ENCODE measurements around the gene ZNF768.

The ZNF768 gene

DNA sequence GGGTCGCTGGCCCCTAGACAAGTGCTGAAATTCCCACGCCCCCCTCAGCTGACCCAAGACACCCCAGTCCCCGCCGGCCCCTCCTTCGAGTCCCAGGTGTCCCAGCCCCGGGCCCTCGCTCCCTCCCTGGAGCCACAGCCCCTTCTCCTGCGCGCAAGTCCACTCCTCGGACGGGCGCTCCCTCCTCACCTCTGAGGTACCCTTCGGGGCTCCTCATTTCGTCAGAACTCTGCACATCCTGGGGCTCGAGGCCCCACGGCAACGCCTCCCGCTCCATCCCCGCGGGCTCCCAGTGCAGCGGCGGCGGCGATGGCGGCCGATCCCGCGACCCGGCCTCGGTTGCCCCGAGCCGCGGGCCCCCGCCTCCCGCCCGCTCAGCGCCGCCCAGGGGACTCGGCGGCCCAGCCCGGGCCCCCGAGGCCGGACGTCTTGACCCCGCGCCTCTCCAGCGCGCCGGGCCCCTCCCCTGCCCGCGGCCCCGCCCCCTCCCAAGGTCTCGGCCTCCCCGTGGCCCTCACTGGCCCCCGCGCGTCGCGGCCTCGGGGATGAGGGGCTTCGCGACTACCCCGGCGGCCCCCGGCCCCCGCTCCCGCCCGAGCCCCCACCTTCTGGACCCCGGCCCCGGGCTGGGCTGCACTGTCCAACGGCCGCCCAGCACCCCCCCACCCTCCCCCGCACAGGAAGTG lies at the start of gene ZNF768:
Gene ZNF768 (minus strand): TSS at position 430 of the 686 bp plus-strand sequence. CDS start 153 bp downstream, at position 277.
- DNase-seq: no peak

DNA sequence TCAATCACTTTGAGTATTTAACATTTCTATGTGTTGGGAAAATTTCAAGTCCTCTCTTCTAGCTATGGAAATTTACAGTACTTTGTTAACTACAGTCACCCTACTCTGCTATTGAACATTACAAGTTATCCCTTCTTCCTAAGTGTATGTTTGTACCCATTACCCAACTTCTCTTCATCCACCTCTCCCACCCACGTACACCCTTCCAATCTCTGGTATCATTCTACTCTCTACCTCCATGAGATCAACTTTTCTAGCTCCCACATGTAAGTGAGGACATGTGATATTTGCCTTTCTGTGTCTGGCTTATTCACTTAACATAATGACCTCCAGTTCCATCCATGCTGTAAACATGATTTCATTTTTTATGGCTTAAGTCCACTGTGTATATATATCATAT lies 48.3 kb upstream of the ZNF768 start:
- no peak for DNase-seq

DNA sequence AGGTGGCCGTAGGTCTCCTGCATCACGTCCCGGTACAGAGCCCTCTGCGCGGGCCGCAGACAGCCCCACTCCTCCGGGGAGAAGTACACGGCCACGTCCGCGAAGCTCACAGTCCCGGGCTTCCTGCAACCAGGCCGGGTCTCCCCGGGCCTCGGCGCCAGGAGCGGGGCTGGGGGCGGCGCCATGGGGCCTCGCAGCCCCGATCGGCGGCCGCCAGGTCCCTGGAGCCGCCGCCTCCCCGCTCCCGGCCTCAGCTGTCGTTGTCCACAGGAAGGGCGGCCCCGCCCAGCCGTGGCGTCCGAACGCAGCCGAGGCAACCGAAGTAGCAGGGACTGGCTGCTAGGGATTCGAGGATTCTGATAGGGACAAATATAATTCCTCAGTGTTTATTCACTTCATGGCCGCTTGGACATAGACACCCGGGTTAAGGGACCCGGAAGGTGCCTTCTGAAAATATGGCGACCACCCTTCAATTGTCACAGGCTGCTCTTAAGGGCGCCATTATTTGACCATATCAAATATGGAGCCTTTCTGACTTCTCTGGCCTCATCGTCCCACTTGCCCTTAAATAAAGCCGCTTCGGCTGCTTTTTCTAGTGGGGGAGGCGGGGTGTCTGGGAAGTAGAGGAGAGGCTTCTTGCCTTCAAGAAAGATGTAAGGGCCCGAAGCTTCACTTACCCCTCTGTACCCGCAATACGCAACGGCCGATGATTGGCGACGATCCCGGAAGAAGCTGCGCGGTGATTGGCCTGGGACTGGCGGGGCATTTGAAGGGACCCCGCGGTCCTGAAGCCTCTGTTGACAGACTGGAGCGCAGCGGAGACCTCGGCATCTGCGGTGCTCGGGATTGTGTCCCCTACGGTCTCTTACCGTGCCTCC lies 45.3 kb upstream of the ZNF768 start, which contains the start of gene ZNF688:
Gene ZNF688 (minus strand): TSS at position 270 of the 878 bp plus-strand sequence. CDS start 85 bp downstream, at position 185.
- DNase-seq: peak; percentile 86

- DNase-seq: no peak
These were observed 44.5 kb upstream of the ZNF768 start for GRCh38 chr16:30570636-30571444.

DNA sequence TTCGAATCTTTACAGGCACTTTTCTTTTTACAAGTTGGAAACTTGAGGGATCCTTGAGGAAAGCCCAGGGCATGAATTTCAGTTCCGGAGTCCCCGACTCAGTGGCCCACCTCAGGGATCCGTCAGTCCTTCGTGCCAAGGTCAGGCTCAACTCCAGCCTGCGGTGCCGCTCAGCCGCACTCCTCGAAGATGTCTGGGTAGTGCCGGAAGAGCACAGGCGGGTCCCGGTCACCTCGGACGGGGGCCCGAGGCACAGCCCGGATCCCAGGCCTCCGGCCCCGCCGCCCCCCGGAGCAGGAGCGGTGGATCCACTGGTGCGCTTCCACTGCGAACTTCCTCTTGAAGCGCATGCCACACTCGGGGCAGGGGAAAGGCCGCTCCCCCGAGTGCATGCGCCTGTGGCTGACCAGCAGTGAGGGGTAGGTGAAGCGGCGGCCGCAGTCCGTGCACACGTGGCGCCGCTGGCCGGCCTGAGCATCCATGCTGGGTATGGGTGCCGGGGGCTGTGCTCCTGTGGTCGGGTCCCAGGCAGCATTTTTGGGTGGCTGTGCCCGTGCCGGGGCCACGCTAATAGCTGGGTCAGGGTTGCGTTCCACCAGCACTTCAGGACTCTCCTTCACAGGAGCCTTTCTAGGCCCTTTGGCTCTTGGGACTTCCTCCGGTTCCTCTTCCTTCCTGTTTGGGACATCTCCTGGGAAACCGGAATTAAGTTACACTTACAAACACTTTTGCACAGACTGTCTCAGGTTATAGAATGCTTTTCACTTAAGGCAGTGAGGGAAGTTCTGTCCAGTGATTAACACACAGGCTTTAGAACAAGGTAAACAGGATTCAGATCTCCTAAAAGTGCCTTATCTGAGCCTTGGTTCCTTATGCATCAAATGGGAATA lies 43.6 kb upstream of the ZNF768 start:
- no peak for DNase-seq

- DNase-seq: no peak
These were observed 42.9 kb upstream of the ZNF768 start for GRCh38 chr16:30569281-30569680.

GRCh38 chr16:30567991-30568638 lies 41.7 kb upstream of the ZNF768 start:
- no peak for DNase-seq

DNA sequence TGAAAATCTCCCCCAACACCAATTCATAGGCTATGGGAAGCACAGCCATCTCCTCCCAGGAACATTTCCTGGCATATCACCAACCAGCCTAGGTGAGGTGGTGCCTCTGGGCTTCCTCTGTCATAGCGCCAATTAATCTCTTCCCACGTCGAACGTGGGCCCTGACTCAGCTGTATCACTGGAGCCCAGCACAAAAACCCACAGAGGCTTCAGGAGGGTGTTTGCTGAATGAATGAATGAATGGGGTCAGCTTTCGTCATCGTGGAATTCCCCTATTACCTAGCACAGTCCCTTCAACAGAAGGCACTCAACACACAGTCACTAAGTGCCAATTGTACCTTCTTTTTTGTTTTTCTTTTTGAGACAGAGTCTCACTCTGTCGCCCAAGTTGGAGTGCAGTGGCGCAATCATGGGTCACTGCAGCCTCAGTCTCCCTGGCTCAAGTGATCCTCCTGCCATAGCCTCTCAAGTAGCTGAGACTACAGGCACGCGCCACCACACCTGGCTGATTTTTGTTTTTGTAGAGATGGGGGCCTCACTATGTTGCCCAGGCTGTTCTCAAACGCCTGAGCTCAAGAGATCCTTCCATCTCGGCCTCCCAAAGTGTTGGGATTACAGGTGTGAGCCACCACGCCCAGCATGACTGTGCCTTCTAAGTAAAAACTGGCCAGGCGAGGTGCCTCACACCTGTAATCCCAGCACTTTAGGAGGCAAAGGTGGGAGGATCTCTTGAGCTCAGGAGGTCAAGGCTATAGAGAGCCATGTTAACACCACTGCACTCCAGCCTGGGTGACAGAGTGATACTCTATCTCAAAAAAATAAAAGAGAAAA lies 41.0 kb upstream of the ZNF768 start:
- DNase-seq: no peak

DNA sequence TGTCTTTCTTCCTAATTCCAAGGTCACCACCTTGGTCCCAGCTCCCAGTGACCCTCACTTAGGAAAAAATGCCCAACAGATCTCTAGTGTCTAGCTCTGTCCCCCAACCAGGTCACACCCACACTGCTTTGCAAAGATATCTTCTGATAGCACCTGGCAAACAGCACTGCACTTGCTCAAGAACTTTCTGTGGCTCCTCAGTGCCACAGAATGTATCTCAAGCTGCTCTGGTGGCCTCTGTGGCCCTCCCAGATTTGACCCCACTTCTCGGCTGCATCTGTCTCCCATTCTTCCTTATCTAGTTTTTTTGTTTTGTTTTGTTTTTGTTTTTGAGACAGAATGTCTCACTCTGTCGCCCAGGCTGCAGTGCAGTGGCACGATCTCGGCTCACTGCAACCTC lies 40.2 kb upstream of the ZNF768 start:
- no peak for DNase-seq

DNA sequence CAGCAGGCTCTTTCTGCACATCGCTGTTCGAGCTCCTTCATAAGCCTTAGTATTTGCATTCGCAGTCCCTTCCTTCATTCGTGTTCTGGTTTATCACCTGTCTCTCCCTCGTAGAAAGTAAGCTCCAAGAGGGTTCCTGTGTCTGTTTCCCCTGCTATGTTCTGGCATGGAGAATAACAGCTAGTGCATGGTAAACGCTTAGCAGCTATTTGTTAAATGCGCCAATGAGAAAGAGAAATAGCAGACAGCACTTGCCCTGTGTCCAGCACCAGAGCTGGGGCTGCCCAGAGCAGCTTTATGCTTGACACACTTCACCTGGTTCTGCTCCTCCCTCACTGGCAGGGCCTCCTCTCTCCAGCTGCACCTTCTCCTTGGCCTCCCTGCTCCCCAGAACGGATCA lies 39.6 kb upstream of the ZNF768 start:
- no peak for DNase-seq

- no peak for DNase-seq
These were observed 39.2 kb upstream of the ZNF768 start for GRCh38 chr16:30565526-30565925.

GRCh38 chr16:30562021-30562420 lies 35.7 kb upstream of the ZNF768 start:
- no peak for DNase-seq

- no peak for DNase-seq
These were observed 34.9 kb upstream of the ZNF768 start for GRCh38 chr16:30561089-30561816.

DNA sequence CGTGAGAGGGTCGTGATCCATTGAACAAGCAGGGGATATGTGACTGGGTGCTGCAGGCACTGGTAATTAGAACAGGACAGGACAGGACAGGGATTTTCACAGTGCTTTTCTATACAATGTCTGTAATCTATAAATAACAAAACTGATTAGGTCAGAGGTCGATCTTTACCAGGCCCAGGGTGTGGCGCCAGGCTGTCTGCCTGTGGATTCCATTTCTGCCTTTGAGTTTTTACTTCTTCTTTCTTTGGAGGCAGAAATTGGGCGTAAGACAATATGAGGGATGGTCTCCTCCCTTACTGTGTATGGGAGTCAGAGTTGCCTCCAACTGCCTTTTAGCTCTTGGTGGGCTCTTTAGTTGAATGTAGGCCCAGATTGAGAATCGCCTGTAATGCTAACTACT lies 33.3 kb upstream of the ZNF768 start:
- DNase-seq: no peak

- DNase-seq: no peak
These were observed 32.5 kb upstream of the ZNF768 start for GRCh38 chr16:30558789-30559377.

DNA sequence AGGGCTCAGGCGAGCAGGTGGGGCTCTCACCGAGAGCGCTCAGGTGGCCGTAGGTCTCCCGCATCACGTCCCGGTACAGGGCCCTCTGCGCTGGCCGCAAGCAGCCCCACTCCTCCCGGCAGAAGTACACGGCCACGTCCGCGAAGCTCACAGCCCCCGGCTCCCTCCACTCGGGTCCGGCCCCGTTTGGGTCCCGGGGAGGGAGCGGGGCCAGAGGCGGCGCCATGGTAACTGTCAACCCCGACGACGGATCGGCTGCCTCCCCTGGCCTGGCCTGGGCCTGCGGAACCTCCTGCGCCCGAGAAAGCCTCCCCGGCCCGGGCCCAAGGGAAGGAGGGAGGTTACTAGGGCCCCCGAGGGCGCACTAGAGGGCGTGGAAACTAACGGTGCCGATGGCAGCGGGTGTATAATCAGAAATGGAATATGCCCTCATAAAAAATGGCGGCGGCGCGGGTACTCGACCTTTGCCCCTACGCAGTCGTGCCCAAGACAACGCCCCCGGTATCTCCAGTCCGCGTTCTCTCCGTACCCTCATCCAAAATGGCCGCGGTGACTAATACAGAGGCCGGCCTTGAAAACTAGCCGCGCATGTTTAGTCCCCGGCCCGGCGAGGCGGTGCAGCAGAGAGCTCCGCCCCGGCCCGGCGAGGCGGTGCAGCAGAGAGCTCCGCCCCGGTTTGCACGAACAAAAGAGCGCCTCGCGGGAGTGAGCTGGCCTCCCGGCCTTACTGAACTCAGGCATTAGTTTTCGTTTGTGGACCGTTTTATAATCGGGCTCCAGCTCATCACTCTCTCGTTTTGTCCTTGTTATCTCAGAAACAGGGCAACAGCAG lies 31.8 kb upstream of the ZNF768 start, which contains the start of gene ZNF764:
Gene ZNF764 (minus strand): TSS at position 418 of the 832 bp plus-strand sequence. CDS start 192 bp downstream, at position 226.
- DNase-seq: peak; percentile 91

GRCh38 chr16:30557707-30557956 lies 31.3 kb upstream of the ZNF768 start:
- no peak for DNase-seq

DNA sequence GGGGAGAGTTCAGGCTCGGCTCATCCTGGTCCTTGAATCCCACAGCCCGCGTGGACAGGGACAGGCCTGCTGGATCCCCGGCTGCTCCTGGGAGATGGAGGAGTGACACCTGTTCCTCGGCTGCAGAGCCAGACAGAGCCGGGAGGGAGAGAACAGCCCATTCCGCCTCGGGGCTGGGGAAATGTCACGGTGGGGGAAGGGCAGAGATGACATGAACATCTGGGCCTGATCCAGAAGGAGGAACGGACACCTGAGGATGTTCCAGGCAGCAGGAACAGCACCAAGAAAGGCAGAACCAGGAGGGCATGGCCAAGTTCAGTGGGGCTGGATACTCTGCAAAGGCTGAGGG lies 29.7 kb upstream of the ZNF768 start:
- no peak for DNase-seq

Measured in NCI-H526 treated with DMSO at 0.1 percent for 48 hours (cell line).